NT2/D1 (cell line): ENCODE measurements around the gene ADAMTS10.
A peak's percentile ranks its signal among the peaks of the same experiment; 100 is the strongest.

ENCODE experiments used
- DNase-seq: peaks from one replicate; pipeline ENCODE4 v3.0.0-alpha.2; 2011; ENCODE audit warnings: low read depth, low spot score
- H3K27me3 ChIP-seq: 2 replicates; pipeline ENCODE4 v1.6.0; 2011; ENCODE audit warnings: mild to moderate bottlenecking; ENCODE audit not compliant: insufficient read length, insufficient read depth
- H3K36me3 ChIP-seq: 2 replicates; pipeline ENCODE4 v1.6.1; 2011; ENCODE audit warnings: mild to moderate bottlenecking, low read length, mixed read lengths; ENCODE audit not compliant: insufficient read depth, insufficient read length
- H3K4me1 ChIP-seq: 2 replicates; pipeline ENCODE4 v1.5.1; 2011; ENCODE audit not compliant: insufficient read depth, insufficient read length
- H3K4me3 ChIP-seq: 2 replicates; pipeline ENCODE4 v1.5.1; 2011; ENCODE audit warnings: low read depth; ENCODE audit not compliant: insufficient read length
- H3K9ac ChIP-seq: 2 replicates; pipeline ENCODE4 v1.6.0; 2011; ENCODE audit warnings: low read depth; ENCODE audit not compliant: insufficient read length
- H3K9me3 ChIP-seq: 2 replicates; pipeline ENCODE4 v1.5.1; 2011; ENCODE audit warnings: mild to moderate bottlenecking, low read length; ENCODE audit not compliant: insufficient read depth
- SUZ12 ChIP-seq: IDR thresholded peaks from 2 replicates; pipeline ENCODE4 v1.6.1; 2011; ENCODE audit not compliant: insufficient read length, insufficient read depth; ENCODE audit errors: extremely low read depth
- YY1 ChIP-seq: IDR thresholded peaks from 2 replicates; pipeline ENCODE4 v1.6.1; 2011; ENCODE audit not compliant: insufficient read length, insufficient read depth
- ZNF274 ChIP-seq: IDR thresholded peaks from 2 replicates; pipeline ENCODE4 v1.6.1; 2011; ENCODE audit warnings: mild to moderate bottlenecking, low read depth, low read length

Gene ADAMTS10

GRCh38 chr19:8552810-8553209 is 57.7 kb downstream of the ADAMTS10 start:
- Histone ChIP-seq H3K36me3 (peaks cover 9% of the 10 kb centered on the region), H3K9ac (peak overlapping the region; percentile 87), H3K9me3 (no peaks in the 10 kb centered on the region), H3K27me3 (no peaks in the 10 kb centered on the region), H3K4me3 (peak overlapping the region; percentile 76), H3K4me1 (peaks cover 2% of the 10 kb centered on the region)
- DNase-seq: peak; percentile 81
- TF ChIP-seq ZNF274 (no peak), YY1 (peak; percentile 98)

- Histone ChIP-seq H3K9ac (no peak overlapping the region), H3K4me3 (no peak overlapping the region), H3K9me3 (no peaks in the 10 kb centered on the region), H3K4me1 (peaks cover 2% of the 10 kb centered on the region), H3K36me3 (peaks cover 28% of the 10 kb centered on the region), H3K27me3 (no peaks in the 10 kb centered on the region)
- no peak for TF ChIP-seq ZNF274
- TF ChIP-seq SUZ12: no peak
- TF ChIP-seq YY1: no peak
- DNase-seq: no peak
Measured at GRCh38 chr19:8550070-8550469, 60.4 kb downstream of the ADAMTS10 start.

DNA sequence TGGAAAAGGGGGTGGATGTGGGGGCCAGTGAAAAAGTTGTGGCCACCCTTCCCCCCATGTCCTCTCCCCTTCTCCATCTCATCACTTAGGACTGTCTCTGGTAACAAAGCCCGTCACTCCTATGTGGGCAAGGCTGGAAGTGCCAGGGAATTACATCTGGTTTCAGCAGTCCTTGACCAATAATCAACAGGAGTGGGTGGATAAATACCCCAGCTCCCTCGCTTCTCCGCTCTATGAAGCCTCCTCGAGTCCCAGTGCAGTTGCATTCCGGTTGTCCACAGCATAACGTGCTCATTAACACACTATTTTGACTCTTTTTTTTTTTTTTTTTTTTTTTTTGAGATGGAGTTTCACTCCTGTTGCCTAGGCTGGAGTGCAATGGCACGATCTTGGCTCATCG is 64.8 kb downstream of the ADAMTS10 start:
- DNase-seq: no peak
- no peaks in the 10 kb centered on the region for H3K9me3 ChIP-seq
- TF ChIP-seq YY1 (no peak), ZNF274 (no peak), SUZ12 (no peak)
- H3K4me1 ChIP-seq: peaks cover 2% of the 10 kb centered on the region
- H3K4me3 ChIP-seq: no peak overlapping the region
- peaks cover 37% of the 10 kb centered on the region for H3K36me3 ChIP-seq
- H3K9ac ChIP-seq: no peak overlapping the region
- no peaks in the 10 kb centered on the region for H3K27me3 ChIP-seq

DNA sequence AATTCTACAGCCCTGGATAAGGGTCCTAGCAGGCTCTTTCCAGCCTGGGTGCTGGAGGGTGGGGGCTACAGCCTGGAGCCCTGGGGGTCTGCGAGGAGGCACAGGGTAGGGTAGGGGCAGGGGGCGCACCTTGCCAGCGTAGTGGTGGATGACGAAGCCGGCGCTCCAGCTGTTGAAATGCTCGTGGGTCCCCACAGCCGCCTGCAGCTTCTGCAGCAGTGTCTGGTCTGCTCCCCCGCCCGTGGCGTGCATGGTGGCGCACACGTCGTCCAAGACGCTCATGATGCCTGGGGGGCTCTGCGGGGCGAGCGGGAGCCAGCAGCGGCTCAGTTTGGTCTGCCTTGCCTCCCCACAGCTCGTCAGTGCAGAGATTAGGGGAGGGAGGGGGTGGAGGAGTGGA is 66.3 kb downstream of the ADAMTS10 start:
- no peaks in the 10 kb centered on the region for H3K27me3 ChIP-seq
- no peak for DNase-seq
- H3K9me3 ChIP-seq: no peaks in the 10 kb centered on the region
- H3K36me3 ChIP-seq: peaks cover 43% of the 10 kb centered on the region
- TF ChIP-seq ZNF274: no peak
- no peak for TF ChIP-seq YY1
- no peak for TF ChIP-seq SUZ12
- H3K4me3 ChIP-seq: no peak overlapping the region
- peaks cover 2% of the 10 kb centered on the region for H3K4me1 ChIP-seq
- no peak overlapping the region for H3K9ac ChIP-seq

GRCh38 chr19:8539621-8540149 is 70.8 kb downstream of the ADAMTS10 start:
- no peaks in the 10 kb centered on the region for H3K9me3 ChIP-seq
- no peak for DNase-seq
- H3K9ac ChIP-seq: no peak overlapping the region
- no peak for TF ChIP-seq ZNF274
- no peaks in the 10 kb centered on the region for H3K27me3 ChIP-seq
- peaks cover 4% of the 10 kb centered on the region for H3K4me1 ChIP-seq
- peaks cover 19% of the 10 kb centered on the region for H3K36me3 ChIP-seq
- no peak overlapping the region for H3K4me3 ChIP-seq

- DNase-seq: no peak
Measured at GRCh38 chr19:8537099-8537498, 73.4 kb downstream of the ADAMTS10 start.

GRCh38 chr19:8536282-8536681 is 74.2 kb downstream of the ADAMTS10 start:
- H3K9me3 ChIP-seq: no peaks in the 10 kb centered on the region
- TF ChIP-seq ZNF274: no peak
- TF ChIP-seq SUZ12: no peak
- no peak for TF ChIP-seq YY1
- DNase-seq: no peak
- no peaks in the 10 kb centered on the region for H3K27me3 ChIP-seq
- H3K4me3 ChIP-seq: no peak overlapping the region
- H3K9ac ChIP-seq: no peak overlapping the region
- H3K36me3 ChIP-seq: peaks cover 11% of the 10 kb centered on the region
- peaks cover 2% of the 10 kb centered on the region for H3K4me1 ChIP-seq

More at GRCh38 chr19:8537099-8537498, 73.4 kb downstream of the ADAMTS10 start:
- peaks cover 16% of the 10 kb centered on the region for H3K36me3 ChIP-seq
- H3K4me1 ChIP-seq: peaks cover 2% of the 10 kb centered on the region
- H3K9ac ChIP-seq: no peak overlapping the region
- H3K4me3 ChIP-seq: no peak overlapping the region
- no peaks in the 10 kb centered on the region for H3K9me3 ChIP-seq
- no peak for TF ChIP-seq SUZ12
- no peak for TF ChIP-seq ZNF274
- no peaks in the 10 kb centered on the region for H3K27me3 ChIP-seq

GRCh38 chr19:8532225-8532624 is 78.3 kb downstream of the ADAMTS10 start:
- Histone ChIP-seq H3K4me3 (no peak overlapping the region), H3K9me3 (no peaks in the 10 kb centered on the region), H3K27me3 (no peaks in the 10 kb centered on the region), H3K9ac (no peak overlapping the region), H3K4me1 (peaks cover 4% of the 10 kb centered on the region), H3K36me3 (peaks cover 25% of the 10 kb centered on the region)
- no peak for TF ChIP-seq SUZ12
- no peak for TF ChIP-seq YY1
- no peak for TF ChIP-seq ZNF274
- no peak for DNase-seq
